PC-3 (cell line): ENCODE measurements around the gene TLR1. TPM values are rescaled to one million over a fixed set of nuclear protein-coding genes. Genes with fewer than 3 reads are reported as not detected.
"Not testable (repeated sequence)": the region's sequence is repeated elsewhere in the genome, so short reads cannot be mapped to it uniquely, and the experiment has no call there.

ENCODE experiments used
- ATAC-seq: fragments of 200-7000 bp; cut with Tn5 transposase; 2 replicates; pipeline ENCODE4 v1.9.1; 2020; ENCODE audit warnings: mild to moderate bottlenecking, moderate library complexity
- BruUV-seq: library from RNA; stranded (reverse); fragments of 400-500 nt; replicated peaks from 2 replicates; lab custom pipeline; 2021; lab: Mats Ljungman, UMichigan
- CTCF ChIA-PET: fragments of 300-600 bp; sonication (Branson Sonifier 250); formaldehyde crosslinking; loops from one replicate; lab custom pipeline; 2022; ENCODE audit warnings: antibody characterized with exemption; lab: Charles Lee
- POLR2A ChIA-PET: fragments of 300-600 bp; sonication (Branson Sonifier 250); formaldehyde crosslinking; loops from one replicate; lab custom pipeline; 2022; ENCODE audit warnings: antibody characterized with exemption; ENCODE audit not compliant: unreplicated experiment; lab: Charles Lee
- DNase-seq: peaks from one replicate; pipeline ENCODE4 v3.0.0-alpha.2; 2015
- H2AFZ ChIP-seq: fragments of 300-600 bp; sonication (generic); 2 replicates; pipeline ENCODE4 v1.6.0; 2016; ENCODE audit warnings: antibody characterized with exemption, low read length
- H3F3A ChIP-seq: fragments of 300-600 bp; sonication (generic); one replicate; pipeline ENCODE4 v1.6.0; 2017; ENCODE audit warnings: antibody characterized with exemption, low read length, control low read depth, mild to moderate bottlenecking; ENCODE audit not compliant: unreplicated experiment
- H3K27ac ChIP-seq: fragments of 300-600 bp; sonication (generic); 2 replicates; pipeline ENCODE4 v1.5.1; 2016; ENCODE audit warnings: mild to moderate bottlenecking, low read length
- H3K27me3 ChIP-seq: fragments of 300-600 bp; sonication (generic); 2 replicates; pipeline ENCODE4 v1.6.1; 2016; ENCODE audit warnings: low read length, mixed read lengths
- H3K36me3 ChIP-seq: fragments of 300-600 bp; sonication (generic); 2 replicates; pipeline ENCODE4 v1.6.1; 2016; ENCODE audit warnings: low read depth, mixed run types, low read length, mixed read lengths
- H3K4me1 ChIP-seq: fragments of 300-600 bp; sonication (generic); 2 replicates; pipeline ENCODE4 v1.5.1; 2016; ENCODE audit warnings: low read length; ENCODE audit not compliant: insufficient read depth
- H3K4me2 ChIP-seq: fragments of 300-600 bp; sonication (generic); 2 replicates; pipeline ENCODE4 v1.6.0; 2016; ENCODE audit warnings: low read length
- H3K4me3 ChIP-seq: fragments of 300-600 bp; sonication (generic); 2 replicates; pipeline ENCODE4 v1.5.1; 2016; ENCODE audit warnings: mild to moderate bottlenecking, low read length, mixed read lengths
- H3K79me2 ChIP-seq: fragments of 300-600 bp; sonication (generic); 2 replicates; pipeline ENCODE4 v1.6.1; 2017; ENCODE audit warnings: low read length, mixed read lengths
- H3K9ac ChIP-seq: fragments of 300-600 bp; sonication (generic); 2 replicates; pipeline ENCODE4 v1.6.0; 2016; ENCODE audit warnings: mild to moderate bottlenecking, low read length
- H3K9me2 ChIP-seq: fragments of 300-600 bp; sonication (generic); replicated peaks from 2 replicates; pipeline ENCODE4 v1.6.1; 2016; ENCODE audit warnings: mixed run types, low read length, mixed read lengths
- H3K9me3 ChIP-seq: fragments of 300-600 bp; sonication (generic); 2 replicates; pipeline ENCODE4 v1.6.1; 2016; ENCODE audit warnings: low read length, mixed read lengths
- H4K20me1 ChIP-seq: fragments of 300-600 bp; sonication (generic); 2 replicates; pipeline ENCODE4 v1.6.1; 2016; ENCODE audit warnings: low read length, mixed read lengths
- EZH2 ChIP-seq: fragments of 300-600 bp; sonication (generic); IDR thresholded peaks from one replicate; pipeline ENCODE4 v1.6.1; 2017; ENCODE audit warnings: antibody characterized with exemption, mild to moderate bottlenecking, low read length; ENCODE audit not compliant: unreplicated experiment
- EZH2phosphoT487 ChIP-seq: fragments of 300-600 bp; sonication (generic); IDR thresholded peaks from 2 replicates; pipeline ENCODE4 v1.6.1; 2018; ENCODE audit warnings: mild to moderate bottlenecking, antibody characterized with exemption, low read length, borderline replicate concordance
- intact Hi-C: fragments of 100-400 bp; cut with micrococcal nuclease; formaldehyde crosslinking; loops from 2 replicates; pipeline ENCODE4 v1.9.0; 2023
- total RNA-seq: library from RNA; depleted of rRNA; stranded (reverse); fragments of >200 nt; gene quantifications from 2 replicates; pipeline ENCODE4 v1.2.3, GENCODE V29; 2014
- TF ChIP-seq, protein P1 (sequence below): fragments of 300-600 bp; sonication (generic); conservative IDR thresholded peaks from 2 replicates; pipeline ENCODE4 v1.5.1; 2017; ENCODE audit warnings: antibody characterized with exemption, low read depth, mild to moderate bottlenecking, low read length

Gene TLR1
- total RNA-seq, 1 experiment from 2014 or later: 0.47 TPM

DNA sequence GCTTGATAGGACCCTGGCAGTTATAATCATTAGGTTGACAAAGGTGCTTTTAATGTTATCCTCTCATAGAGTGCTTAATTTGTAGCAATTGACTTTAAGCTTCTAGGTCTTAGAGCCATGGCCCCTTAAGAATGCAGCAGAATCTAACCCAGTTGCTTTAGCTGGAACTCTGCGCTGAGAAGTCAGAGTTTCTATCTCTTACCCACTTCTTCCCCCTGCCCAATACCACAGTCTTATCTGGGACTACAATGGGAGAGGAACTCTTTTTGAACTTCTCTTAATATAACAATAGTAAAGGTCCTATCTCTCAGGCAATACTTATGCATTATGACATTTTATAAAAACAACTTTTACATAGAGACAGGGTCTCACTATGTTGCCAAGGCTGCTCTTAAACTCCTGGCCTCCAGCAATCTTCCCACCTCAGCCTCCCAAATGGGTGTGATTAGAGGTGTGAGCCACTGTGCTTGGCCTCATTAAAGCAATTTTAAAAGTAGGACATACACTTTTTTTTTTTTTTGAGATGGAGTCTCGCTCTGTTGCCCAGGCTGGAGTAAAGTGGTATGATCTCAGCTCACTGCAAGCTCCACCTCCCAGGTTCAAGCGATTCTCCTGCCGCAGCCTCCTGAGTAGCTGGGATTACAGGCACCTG is 23.6 kb downstream of the TLR1 start:
- no peaks in the 10 kb centered on the region for H3K27me3 ChIP-seq
- H2AFZ ChIP-seq: no peak overlapping the region
- no peaks in the 10 kb centered on the region for H4K20me1 ChIP-seq
- DNase-seq (no peak), ATAC-seq (no peak)
- TF ChIP-seq EZH2phosphoT487 (no peak), EZH2 (no peak)
- TF ChIP-seq, protein P1, sequence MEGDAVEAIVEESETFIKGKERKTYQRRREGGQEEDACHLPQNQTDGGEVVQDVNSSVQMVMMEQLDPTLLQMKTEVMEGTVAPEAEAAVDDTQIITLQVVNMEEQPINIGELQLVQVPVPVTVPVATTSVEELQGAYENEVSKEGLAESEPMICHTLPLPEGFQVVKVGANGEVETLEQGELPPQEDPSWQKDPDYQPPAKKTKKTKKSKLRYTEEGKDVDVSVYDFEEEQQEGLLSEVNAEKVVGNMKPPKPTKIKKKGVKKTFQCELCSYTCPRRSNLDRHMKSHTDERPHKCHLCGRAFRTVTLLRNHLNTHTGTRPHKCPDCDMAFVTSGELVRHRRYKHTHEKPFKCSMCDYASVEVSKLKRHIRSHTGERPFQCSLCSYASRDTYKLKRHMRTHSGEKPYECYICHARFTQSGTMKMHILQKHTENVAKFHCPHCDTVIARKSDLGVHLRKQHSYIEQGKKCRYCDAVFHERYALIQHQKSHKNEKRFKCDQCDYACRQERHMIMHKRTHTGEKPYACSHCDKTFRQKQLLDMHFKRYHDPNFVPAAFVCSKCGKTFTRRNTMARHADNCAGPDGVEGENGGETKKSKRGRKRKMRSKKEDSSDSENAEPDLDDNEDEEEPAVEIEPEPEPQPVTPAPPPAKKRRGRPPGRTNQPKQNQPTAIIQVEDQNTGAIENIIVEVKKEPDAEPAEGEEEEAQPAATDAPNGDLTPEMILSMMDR: no peak
- intact Hi-C loops: no loop called here
- no peak overlapping the region for H3K4me2 ChIP-seq
- no peaks in the 10 kb centered on the region for H3K79me2 ChIP-seq
- CTCF ChIA-PET: interaction anchor here (2.1 kb wide), 1 partner anchor 21 kb away, joined by 10 read pairs; no protein-coding TSS in a partner anchor
- no peak overlapping the region for H3K9ac ChIP-seq
- no peaks in the 10 kb centered on the region for H3F3A ChIP-seq
- H3K9me3 ChIP-seq: no peaks in the 10 kb centered on the region
- H3K36me3 ChIP-seq: no peaks in the 10 kb centered on the region
- no peak overlapping the region for H3K4me3 ChIP-seq
- H3K4me1 ChIP-seq: no peaks in the 10 kb centered on the region
- no peaks in the 10 kb centered on the region for H3K9me2 ChIP-seq
- POLR2A ChIA-PET: interaction anchor here (0.6 kb wide), 1 partner anchor 853 kb away, joined by 3 read pairs; no protein-coding TSS in a partner anchor
- no TSS peak for BruUV-seq
- H3K27ac ChIP-seq: no peak overlapping the region

DNA sequence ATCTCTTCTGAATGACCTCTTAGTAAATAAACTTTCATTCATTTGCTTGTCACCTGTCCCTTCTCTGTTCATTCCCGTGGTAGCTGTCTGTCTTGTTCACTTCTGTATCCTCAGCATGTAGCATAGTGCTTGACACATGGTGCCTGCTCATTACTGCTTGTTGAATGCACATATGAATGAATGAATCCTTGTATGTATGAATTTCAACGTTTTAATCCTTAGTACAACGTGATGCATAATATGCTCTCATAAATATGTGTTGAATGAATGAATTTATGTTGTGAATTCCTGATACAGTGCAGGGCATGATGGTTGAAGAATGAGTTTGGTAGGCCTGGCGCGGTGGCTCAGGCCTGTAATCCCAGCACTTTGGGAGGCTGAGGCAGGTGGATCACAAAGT is 24.8 kb downstream of the TLR1 start:
- intact Hi-C loops: no loop called here
- no peak overlapping the region for H2AFZ ChIP-seq
- H3K4me3 ChIP-seq: no peak overlapping the region
- H3K4me2 ChIP-seq: no peak overlapping the region
- CTCF ChIA-PET: no interaction called here
- H3K79me2 ChIP-seq: no peaks in the 10 kb centered on the region
- no peaks in the 10 kb centered on the region for H3K4me1 ChIP-seq
- H3K36me3 ChIP-seq: no peaks in the 10 kb centered on the region
- POLR2A ChIA-PET: no interaction called here
- TF ChIP-seq, protein P1: no peak
- no peak for TF ChIP-seq EZH2
- no peak for TF ChIP-seq EZH2phosphoT487
- no peaks in the 10 kb centered on the region for H4K20me1 ChIP-seq
- H3K9me2 ChIP-seq: no peaks in the 10 kb centered on the region
- DNase-seq (no peak), ATAC-seq (no peak)
- no peak overlapping the region for H3K9ac ChIP-seq
- H3K27me3 ChIP-seq: no peaks in the 10 kb centered on the region
- no TSS peak for BruUV-seq
- H3F3A ChIP-seq: no peaks in the 10 kb centered on the region
- H3K27ac ChIP-seq: no peak overlapping the region
- no peaks in the 10 kb centered on the region for H3K9me3 ChIP-seq

DNA sequence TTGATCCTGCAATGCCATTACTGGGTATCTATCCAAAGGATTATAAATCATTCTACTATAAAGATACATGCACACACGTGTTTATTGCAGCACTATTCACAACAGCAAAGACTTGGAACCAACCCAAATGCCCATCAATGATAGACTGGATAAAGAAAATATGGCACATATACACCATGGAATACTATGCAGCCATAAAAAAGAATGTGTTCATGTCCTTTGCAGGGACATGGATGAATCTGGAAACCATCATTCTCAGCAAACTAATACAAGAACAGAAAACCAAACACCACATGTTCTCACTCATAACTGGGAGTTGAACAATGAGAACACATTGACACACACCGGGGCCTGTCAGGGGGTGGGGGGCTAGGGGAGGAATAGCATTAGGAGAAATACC is 26.7 kb downstream of the TLR1 start:
- ATAC-seq, H3K9ac ChIP-seq, POLR2A ChIA-PET, H3K9me2 ChIP-seq, H2AFZ ChIP-seq, CTCF ChIA-PET, H3K9me3 ChIP-seq, H3K4me1 ChIP-seq, H3K27ac ChIP-seq, H3K79me2 ChIP-seq, BruUV-seq, H4K20me1 ChIP-seq, H3K4me2 ChIP-seq, DNase-seq, H3K36me3 ChIP-seq, H3K4me3 ChIP-seq, intact Hi-C loops, H3K27me3 ChIP-seq, H3F3A ChIP-seq: not testable (repeated sequence)
